ENCODE data around the gene GABRG1.

DNA sequence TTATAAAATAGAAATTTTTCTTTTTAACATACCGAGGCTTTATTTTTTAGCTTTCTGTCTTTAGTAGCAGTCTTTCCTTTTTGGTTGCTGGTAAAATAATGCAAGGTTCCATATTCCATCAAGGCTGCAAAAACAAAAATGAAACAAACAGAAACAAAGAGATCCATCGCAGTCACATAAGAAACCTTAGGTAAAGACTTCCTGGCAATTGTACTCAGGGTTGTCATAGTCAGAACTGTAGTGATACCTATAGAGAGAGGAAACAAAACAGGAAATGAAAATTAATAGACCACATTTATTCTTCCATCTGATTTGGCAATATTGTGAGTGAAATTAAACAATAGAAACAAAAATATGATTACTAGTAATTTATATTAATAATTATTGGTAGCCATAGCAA lies 72.5 kb downstream of the GABRG1 start:
- TF ChIP-seq, protein P1, sequence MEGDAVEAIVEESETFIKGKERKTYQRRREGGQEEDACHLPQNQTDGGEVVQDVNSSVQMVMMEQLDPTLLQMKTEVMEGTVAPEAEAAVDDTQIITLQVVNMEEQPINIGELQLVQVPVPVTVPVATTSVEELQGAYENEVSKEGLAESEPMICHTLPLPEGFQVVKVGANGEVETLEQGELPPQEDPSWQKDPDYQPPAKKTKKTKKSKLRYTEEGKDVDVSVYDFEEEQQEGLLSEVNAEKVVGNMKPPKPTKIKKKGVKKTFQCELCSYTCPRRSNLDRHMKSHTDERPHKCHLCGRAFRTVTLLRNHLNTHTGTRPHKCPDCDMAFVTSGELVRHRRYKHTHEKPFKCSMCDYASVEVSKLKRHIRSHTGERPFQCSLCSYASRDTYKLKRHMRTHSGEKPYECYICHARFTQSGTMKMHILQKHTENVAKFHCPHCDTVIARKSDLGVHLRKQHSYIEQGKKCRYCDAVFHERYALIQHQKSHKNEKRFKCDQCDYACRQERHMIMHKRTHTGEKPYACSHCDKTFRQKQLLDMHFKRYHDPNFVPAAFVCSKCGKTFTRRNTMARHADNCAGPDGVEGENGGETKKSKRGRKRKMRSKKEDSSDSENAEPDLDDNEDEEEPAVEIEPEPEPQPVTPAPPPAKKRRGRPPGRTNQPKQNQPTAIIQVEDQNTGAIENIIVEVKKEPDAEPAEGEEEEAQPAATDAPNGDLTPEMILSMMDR (IDR thresholded peaks at IDR 0.05), result no peak
- TF ChIP-seq EZH2 (IDR thresholded peaks at IDR 0.05), result no peak

Measured in neural progenitor cell (in vitro differentiated cells).